Measurements from ENCODE around the gene SLC16A1. TPM values are rescaled to one million over a fixed set of nuclear protein-coding genes. Genes with fewer than 3 reads are reported as not detected.
"Not testable (repeated sequence)": the region's sequence is repeated elsewhere in the genome, so short reads cannot be mapped to it uniquely, and the experiment has no call there.

The SLC16A1 gene
- total and polyA plus RNA-seq, 5 donors from 2014 or later = 21.1 to 62.7 (median 31.9) TPM

DNA sequence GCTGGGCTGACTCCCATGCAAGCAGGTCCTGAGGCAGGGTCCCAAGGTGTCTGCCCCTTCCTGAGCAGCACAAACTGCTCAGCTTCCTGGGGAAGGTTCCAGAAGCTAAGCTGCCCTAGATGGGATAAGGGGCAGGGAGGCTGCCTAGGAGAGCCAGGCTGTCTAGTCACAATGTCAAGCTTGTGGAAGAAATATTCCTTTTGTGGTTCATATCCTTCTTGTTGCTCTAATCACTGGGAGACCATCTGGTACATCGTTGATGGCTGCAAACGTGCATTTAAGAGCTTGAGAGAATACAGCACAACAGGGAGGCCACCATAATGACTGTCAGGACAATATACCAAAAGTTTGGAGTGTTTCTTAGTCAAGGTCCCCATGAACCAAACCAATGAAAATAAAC is 67.4 kb downstream of the SLC16A1 start:
- ATAC-seq (ENCODE audit: low read depth in 2 of 2) (no peak), DNase-seq (no peak)
- Histone ChIP-seq H3K4me1 (ENCODE audit: control insufficient read depth, insufficient read depth, low read length, poor library complexity, severe bottlenecking) (no peaks in the 10 kb centered on the region), H3K27ac (ENCODE audit: insufficient read depth, low read length, poor library complexity, severe bottlenecking) (no peak overlapping the region), H3K36me3 (ENCODE audit: control insufficient read depth, insufficient read depth, low read length) (no peaks in the 10 kb centered on the region), H3K4me3 (ENCODE audit: low read depth, low read length) (no peak overlapping the region), H3K27me3 (ENCODE audit: control insufficient read depth, insufficient read depth, low read length) (no peaks in the 10 kb centered on the region), H3K9me3 (ENCODE audit: control insufficient read depth in 2 of 2, low read length in 2 of 2) (no peaks in the 10 kb centered on the region)
- H3K9me3 Mint-ChIP-seq = peaks cover 0 to 4% (median 1%) of the 10 kb centered on the region in 7 donors
- no peaks in the 10 kb centered on the region for H3K4me1 Mint-ChIP-seq
- peak overlapping the region in 1 of 3 donors; percentile 22 for H3K27ac Mint-ChIP-seq
- no peaks in the 10 kb centered on the region for H3K36me3 Mint-ChIP-seq
- no peak overlapping the region for H3K4me3 Mint-ChIP-seq
- H3K27me3 Mint-ChIP-seq = no peaks in the 10 kb centered on the region

DNA sequence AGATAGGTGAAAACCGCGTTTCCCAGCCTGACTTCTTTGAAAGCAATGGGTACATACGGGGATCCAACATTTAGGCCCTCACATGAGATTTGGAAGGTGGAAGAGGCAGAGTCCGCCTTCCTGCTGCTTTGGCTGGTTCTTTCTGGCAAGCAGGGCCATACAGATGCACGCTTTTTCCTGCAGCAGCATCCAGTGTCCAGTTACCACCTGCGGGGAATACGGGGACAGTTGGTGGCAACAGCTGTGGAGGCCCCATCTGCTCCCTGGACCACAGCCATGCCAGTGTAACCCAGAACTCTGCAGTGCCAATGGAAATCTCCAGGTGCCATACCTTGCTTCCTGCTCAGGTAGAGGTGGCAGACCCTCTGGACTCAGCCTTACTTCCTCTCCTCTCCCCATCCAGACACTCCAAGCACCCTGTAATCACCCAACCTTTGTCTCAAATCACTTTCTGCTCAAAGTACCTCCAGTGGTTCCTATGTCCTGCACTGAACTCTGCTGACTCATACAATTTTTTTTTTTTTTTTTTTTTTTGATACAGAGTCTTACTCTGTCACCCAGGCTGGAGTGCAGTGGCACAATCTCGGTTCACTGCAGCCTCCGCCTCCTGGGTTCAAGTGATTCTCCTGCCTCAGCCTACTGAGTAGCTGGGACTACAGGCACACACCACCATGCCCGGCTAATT is 68.3 kb downstream of the SLC16A1 start:
- H3K4me3 Mint-ChIP-seq = no peak overlapping the region
- DNase-seq (no peak), ATAC-seq (ENCODE audit: low read depth in 2 of 2) (no peak)
- Histone ChIP-seq H3K9me3 (ENCODE audit: control insufficient read depth in 2 of 2, low read length in 2 of 2) (no peaks in the 10 kb centered on the region), H3K27ac (ENCODE audit: insufficient read depth, low read length, poor library complexity, severe bottlenecking) (no peak overlapping the region), H3K27me3 (ENCODE audit: control insufficient read depth, insufficient read depth, low read length) (no peaks in the 10 kb centered on the region), H3K4me1 (ENCODE audit: control insufficient read depth, insufficient read depth, low read length, poor library complexity, severe bottlenecking) (no peaks in the 10 kb centered on the region), H3K4me3 (ENCODE audit: low read depth, low read length) (no peak overlapping the region), H3K36me3 (ENCODE audit: control insufficient read depth, insufficient read depth, low read length) (no peaks in the 10 kb centered on the region)
- no peaks in the 10 kb centered on the region for H3K27me3 Mint-ChIP-seq
- no peaks in the 10 kb centered on the region for H3K9me3 Mint-ChIP-seq
- H3K27ac Mint-ChIP-seq = no peak overlapping the region
- H3K36me3 Mint-ChIP-seq = no peaks in the 10 kb centered on the region
- H3K4me1 Mint-ChIP-seq = no peaks in the 10 kb centered on the region

DNA sequence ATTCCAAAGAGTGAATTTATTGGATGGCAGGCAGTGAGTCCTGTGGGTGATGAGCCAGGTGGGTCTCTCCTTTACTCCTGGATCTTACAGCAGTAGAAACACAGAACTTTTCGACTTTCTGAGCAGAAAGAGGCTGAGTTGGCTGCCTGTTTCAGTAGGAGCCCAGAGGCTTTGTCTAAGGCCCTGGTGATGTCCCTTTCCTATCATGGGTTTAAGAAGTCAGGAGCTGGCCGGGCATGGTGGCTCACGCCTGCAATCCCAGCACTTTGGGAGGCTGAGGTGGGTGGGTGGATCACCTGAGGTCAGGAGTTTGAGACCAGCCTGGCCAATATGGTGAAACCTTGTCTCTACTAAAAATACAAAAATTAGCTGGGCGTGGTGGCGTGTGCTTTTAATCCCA is 71.0 kb downstream of the SLC16A1 start:
- H3K27me3 ChIP-seq (ENCODE audit: control insufficient read depth, insufficient read depth, low read length); DNase-seq: not testable (repeated sequence)

DNA sequence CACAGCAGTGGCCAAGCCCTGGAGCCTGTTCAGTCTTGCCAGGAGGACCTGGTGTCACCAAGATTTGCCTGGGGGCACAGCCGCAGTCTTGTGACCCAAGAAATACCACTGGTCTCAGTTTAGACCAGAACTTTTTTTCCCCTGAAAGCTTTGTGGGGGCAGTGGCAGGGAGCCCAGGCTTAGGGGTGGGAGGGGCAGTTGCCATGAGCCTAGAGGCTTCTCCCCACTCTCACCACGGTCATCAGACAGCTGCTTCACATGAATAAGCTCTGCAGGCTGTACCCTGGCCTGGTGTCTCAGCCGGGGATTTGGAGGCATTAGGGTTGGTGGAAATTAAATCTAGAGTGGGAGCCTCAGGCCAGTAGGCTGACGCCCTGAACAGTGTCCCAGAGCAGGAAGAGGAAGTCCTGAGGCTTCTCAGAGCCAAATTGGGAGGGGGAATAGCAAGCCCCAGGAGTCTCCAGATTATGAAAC is 73.7 kb downstream of the SLC16A1 start:
- Histone ChIP-seq H3K27me3 (ENCODE audit: control insufficient read depth, insufficient read depth, low read length) (peaks cover 5% of the 10 kb centered on the region), H3K36me3 (ENCODE audit: control insufficient read depth, insufficient read depth, low read length) (no peaks in the 10 kb centered on the region), H3K27ac (ENCODE audit: insufficient read depth, low read length, poor library complexity, severe bottlenecking) (no peak overlapping the region), H3K4me3 (ENCODE audit: low read depth, low read length) (no peak overlapping the region), H3K4me1 (ENCODE audit: control insufficient read depth, insufficient read depth, low read length, poor library complexity, severe bottlenecking) (no peaks in the 10 kb centered on the region), H3K9me3 (ENCODE audit: control insufficient read depth in 2 of 2, low read length in 2 of 2) (no peaks in the 10 kb centered on the region)
- no peak overlapping the region for H3K4me3 Mint-ChIP-seq
- peaks cover 0 to 3% (median 0%) of the 10 kb centered on the region in 4 donors for H3K4me1 Mint-ChIP-seq
- H3K27ac Mint-ChIP-seq = no peak overlapping the region
- no peaks in the 10 kb centered on the region for H3K36me3 Mint-ChIP-seq
- no peaks in the 10 kb centered on the region for H3K9me3 Mint-ChIP-seq
- H3K27me3 Mint-ChIP-seq = no peaks in the 10 kb centered on the region
- DNase-seq (no peak), ATAC-seq (ENCODE audit: low read depth in 2 of 2) (no peak)

More for the DNA sequence above, 71.0 kb downstream of the SLC16A1 start:
- H3K9me3 ChIP-seq (ENCODE audit: control insufficient read depth in 2 of 2, low read length in 2 of 2); H3K4me3 ChIP-seq (ENCODE audit: low read depth, low read length); H3K27ac Mint-ChIP-seq; H3K4me1 Mint-ChIP-seq; ATAC-seq (ENCODE audit: low read depth in 2 of 2); H3K36me3 Mint-ChIP-seq; H3K4me1 ChIP-seq (ENCODE audit: control insufficient read depth, insufficient read depth, low read length, poor library complexity, severe bottlenecking); H3K27me3 Mint-ChIP-seq; H3K4me3 Mint-ChIP-seq; H3K36me3 ChIP-seq (ENCODE audit: control insufficient read depth, insufficient read depth, low read length); H3K9me3 Mint-ChIP-seq; H3K27ac ChIP-seq (ENCODE audit: insufficient read depth, low read length, poor library complexity, severe bottlenecking): not testable (repeated sequence)

DNA sequence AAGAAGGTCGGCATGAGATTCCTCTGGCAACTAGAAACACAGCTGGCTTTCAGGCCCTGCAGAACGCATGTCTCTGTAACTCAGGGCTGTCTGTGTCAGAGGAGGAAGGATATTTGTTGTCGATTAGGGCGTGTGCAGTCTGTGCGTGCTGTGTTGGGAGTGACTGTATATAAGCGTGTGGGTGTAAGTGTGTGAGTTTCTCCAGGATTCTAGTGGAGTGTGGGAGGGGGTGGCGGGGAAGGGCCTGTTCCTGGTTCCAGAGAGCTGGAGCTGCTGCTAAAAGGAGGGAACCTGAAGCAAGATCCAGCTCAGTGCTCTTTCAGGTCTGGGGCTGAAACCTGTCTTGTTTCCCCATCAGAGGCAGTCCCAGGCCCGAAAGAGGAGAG is 74.3 kb downstream of the SLC16A1 start:
- Mint-ChIP-seq H3K4me3 (no peak overlapping the region), H3K27ac (no peak overlapping the region), H3K36me3 (no peaks in the 10 kb centered on the region), H3K27me3 (no peaks in the 10 kb centered on the region), H3K9me3 (no peaks in the 10 kb centered on the region), H3K4me1 (peaks cover 0 to 3% (median 0%) of the 10 kb centered on the region in 4 donors)
- H3K9me3 ChIP-seq (ENCODE audit: control insufficient read depth in 2 of 2, low read length in 2 of 2) = no peaks in the 10 kb centered on the region
- H3K36me3 ChIP-seq (ENCODE audit: control insufficient read depth, insufficient read depth, low read length) = no peaks in the 10 kb centered on the region
- DNase-seq (no peak), ATAC-seq (ENCODE audit: low read depth in 2 of 2) (no peak)
- no peak overlapping the region for H3K4me3 ChIP-seq (ENCODE audit: low read depth, low read length)
- no peaks in the 10 kb centered on the region for H3K4me1 ChIP-seq (ENCODE audit: control insufficient read depth, insufficient read depth, low read length, poor library complexity, severe bottlenecking)
- H3K27ac ChIP-seq (ENCODE audit: insufficient read depth, low read length, poor library complexity, severe bottlenecking) = no peak overlapping the region
- peaks cover 5% of the 10 kb centered on the region for H3K27me3 ChIP-seq (ENCODE audit: control insufficient read depth, insufficient read depth, low read length)

DNA sequence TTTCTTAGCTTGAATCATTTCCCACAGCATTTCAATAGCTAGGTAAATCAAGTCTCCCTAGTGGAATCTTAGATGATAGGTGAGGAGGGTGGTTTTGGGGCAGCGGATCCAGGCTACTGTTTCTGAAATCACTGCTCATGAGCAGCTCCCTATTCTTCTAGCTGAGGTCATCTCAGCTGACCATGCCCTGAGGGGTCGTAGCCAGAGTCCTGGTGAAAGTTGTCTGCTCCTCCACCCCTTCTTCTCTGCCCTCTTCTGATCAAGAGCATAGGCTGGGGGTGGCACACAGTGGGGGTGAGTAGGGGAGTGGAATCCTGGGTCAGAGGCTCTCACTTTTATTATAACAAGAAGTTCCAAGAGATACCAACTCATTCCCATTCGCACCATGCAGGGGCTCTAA is 76.2 kb downstream of the SLC16A1 start:
- Histone ChIP-seq H3K4me1 (ENCODE audit: control insufficient read depth, insufficient read depth, low read length, poor library complexity, severe bottlenecking) (no peaks in the 10 kb centered on the region), H3K27ac (ENCODE audit: insufficient read depth, low read length, poor library complexity, severe bottlenecking) (no peak overlapping the region), H3K27me3 (ENCODE audit: control insufficient read depth, insufficient read depth, low read length) (peaks cover 5% of the 10 kb centered on the region), H3K4me3 (ENCODE audit: low read depth, low read length) (no peak overlapping the region), H3K36me3 (ENCODE audit: control insufficient read depth, insufficient read depth, low read length) (no peaks in the 10 kb centered on the region), H3K9me3 (ENCODE audit: control insufficient read depth in 2 of 2, low read length in 2 of 2) (no peaks in the 10 kb centered on the region)
- peaks cover 0 to 3% (median 0%) of the 10 kb centered on the region in 4 donors for H3K4me1 Mint-ChIP-seq
- no peak for DNase-seq
- no peak for ATAC-seq (ENCODE audit: low read depth in 2 of 2)
- peaks cover 5% of the 10 kb centered on the region for H3K27me3 Mint-ChIP-seq
- H3K9me3 Mint-ChIP-seq = no peaks in the 10 kb centered on the region
- no peak overlapping the region for H3K27ac Mint-ChIP-seq
- H3K4me3 Mint-ChIP-seq = no peak overlapping the region
- no peaks in the 10 kb centered on the region for H3K36me3 Mint-ChIP-seq

DNA sequence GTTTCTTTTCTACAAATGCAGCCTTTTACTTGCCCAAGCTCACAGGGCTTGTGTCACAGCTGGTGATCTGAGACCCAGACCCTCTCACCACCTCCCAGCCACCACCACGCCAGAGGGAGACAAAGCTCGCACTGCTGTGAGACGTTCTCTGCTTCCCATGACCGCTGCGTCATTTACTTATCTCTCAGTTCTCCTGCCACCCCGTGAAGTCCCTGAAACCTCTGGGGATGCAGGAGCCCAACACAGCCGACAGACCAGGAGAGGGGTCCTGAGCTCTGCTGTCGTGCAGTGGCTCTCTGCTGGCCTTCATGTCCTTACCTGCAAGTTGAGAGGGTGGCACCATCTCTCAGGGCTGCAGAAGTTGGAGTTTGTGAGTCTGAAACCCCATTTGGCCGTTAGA is 77.7 kb downstream of the SLC16A1 start:
- Mint-ChIP-seq H3K4me3 (no peak overlapping the region), H3K36me3 (no peaks in the 10 kb centered on the region), H3K4me1 (peaks cover 0 to 3% (median 0%) of the 10 kb centered on the region in 4 donors), H3K27me3 (peaks cover 5% of the 10 kb centered on the region), H3K9me3 (no peaks in the 10 kb centered on the region), H3K27ac (no peak overlapping the region)
- Histone ChIP-seq H3K4me3 (ENCODE audit: low read depth, low read length) (no peak overlapping the region), H3K4me1 (ENCODE audit: control insufficient read depth, insufficient read depth, low read length, poor library complexity, severe bottlenecking) (no peaks in the 10 kb centered on the region), H3K9me3 (ENCODE audit: control insufficient read depth in 2 of 2, low read length in 2 of 2) (no peaks in the 10 kb centered on the region), H3K27ac (ENCODE audit: insufficient read depth, low read length, poor library complexity, severe bottlenecking) (no peak overlapping the region), H3K36me3 (ENCODE audit: control insufficient read depth, insufficient read depth, low read length) (no peaks in the 10 kb centered on the region), H3K27me3 (ENCODE audit: control insufficient read depth, insufficient read depth, low read length) (peaks cover 5% of the 10 kb centered on the region)
- ATAC-seq (ENCODE audit: low read depth in 2 of 2) = no peak
- no peak for DNase-seq

DNA sequence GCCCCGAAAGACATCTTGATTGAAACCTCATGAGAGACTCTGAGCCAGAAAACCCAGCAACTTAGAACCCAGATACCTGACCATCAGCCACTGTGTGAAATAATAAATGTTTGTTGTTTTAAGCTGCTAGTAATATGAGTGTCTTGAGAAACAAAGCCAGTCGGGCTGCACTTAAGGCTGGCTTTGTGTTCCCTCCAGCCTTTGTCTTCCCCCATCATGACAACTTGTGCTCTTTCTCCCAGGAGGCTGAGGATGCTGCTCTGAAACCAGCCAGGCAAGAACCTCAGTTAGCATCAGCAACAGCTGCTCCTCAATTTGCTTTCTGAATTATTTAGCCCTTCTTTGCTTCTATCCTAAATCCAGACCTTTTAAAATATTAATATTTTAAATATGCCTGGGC is 78.2 kb downstream of the SLC16A1 start:
- Mint-ChIP-seq H3K36me3 (no peaks in the 10 kb centered on the region), H3K27me3 (peaks cover 5% of the 10 kb centered on the region), H3K9me3 (no peaks in the 10 kb centered on the region), H3K4me3 (peak overlapping the region in 1 of 4 donors; percentile 24), H3K4me1 (peaks cover 0 to 3% (median 0%) of the 10 kb centered on the region in 4 donors), H3K27ac (no peak overlapping the region)
- Histone ChIP-seq H3K27ac (ENCODE audit: insufficient read depth, low read length, poor library complexity, severe bottlenecking) (no peak overlapping the region), H3K9me3 (ENCODE audit: control insufficient read depth in 2 of 2, low read length in 2 of 2) (no peaks in the 10 kb centered on the region), H3K4me3 (ENCODE audit: low read depth, low read length) (no peak overlapping the region), H3K4me1 (ENCODE audit: control insufficient read depth, insufficient read depth, low read length, poor library complexity, severe bottlenecking) (no peaks in the 10 kb centered on the region), H3K27me3 (ENCODE audit: control insufficient read depth, insufficient read depth, low read length) (peaks cover 5% of the 10 kb centered on the region), H3K36me3 (ENCODE audit: control insufficient read depth, insufficient read depth, low read length) (no peaks in the 10 kb centered on the region)
- ATAC-seq (ENCODE audit: low read depth in 2 of 2) = no peak
- no peak for DNase-seq

Measured in CD4-positive, CD25-positive, alpha-beta regulatory T cell (primary cell).